ENCODE data around the gene SCN1B. TPM values are rescaled to one million over a fixed set of nuclear protein-coding genes. Genes with fewer than 3 reads are reported as not detected.
A peak's percentile ranks its signal among the peaks of the same experiment; 100 is the strongest.

SCN1B gene
- total RNA-seq, 3 donors from 2014 or later (not counting 1 experiment from before 2014, with no cell fraction given), result 0.94 to 1.5 (median 1.1) TPM

DNA sequence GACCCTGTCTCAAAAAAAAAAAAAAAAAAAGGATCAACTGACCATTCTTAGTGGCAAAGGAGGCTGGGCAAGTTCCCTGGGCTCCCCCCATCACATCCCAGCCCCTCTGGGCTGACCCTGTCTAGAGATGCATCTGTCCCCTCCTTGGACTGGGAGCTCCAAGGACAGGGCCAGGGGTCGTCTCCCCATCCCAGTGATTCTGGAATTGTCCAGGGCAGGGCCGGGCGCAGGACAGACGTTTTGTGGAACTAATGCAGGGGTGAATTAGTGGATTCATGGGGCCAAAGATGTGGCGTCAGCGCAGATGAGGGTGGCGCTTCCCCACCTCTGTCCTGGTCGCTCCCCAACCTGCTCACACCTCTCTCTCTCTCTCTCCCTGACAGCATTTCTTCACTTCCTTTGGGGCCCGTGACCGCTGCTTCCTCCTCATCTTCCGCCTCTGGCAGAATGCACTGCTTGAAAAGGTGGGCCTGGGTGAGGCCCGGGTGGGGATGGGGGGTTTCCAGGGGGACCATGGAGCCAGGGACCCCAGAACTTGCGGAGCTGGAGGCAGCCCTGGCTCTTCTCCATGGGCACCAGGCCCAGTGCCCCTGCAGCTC, 19.1 kb upstream of the SCN1B start:
- peak; percentile 35 to 72 for DNase-seq
- Mint-ChIP-seq H3K4me3 (peak overlapping the region; percentile 74), H3K36me3 (no peaks in the 10 kb centered on the region), H3K9me3 (no peaks in the 10 kb centered on the region), H3K4me1 (peaks cover 46 to 65% of the 10 kb centered on the region in 2 donors), H3K27me3 (ENCODE audit: low read depth in 2 of 2) (no peaks in the 10 kb centered on the region), H3K27ac (peak overlapping the region; percentile 86 to 98)
- Histone ChIP-seq H3K27ac (ENCODE audit: low read length) (peak overlapping the region; percentile 67), H3K36me3 (ENCODE audit: control insufficient read depth, insufficient read depth, low read length) (peaks cover 32% of the 10 kb centered on the region), H3K4me3 (ENCODE audit: low read length) (no peak overlapping the region), H3K9me3 (ENCODE audit: control insufficient read depth, insufficient read depth, low read length) (no peaks in the 10 kb centered on the region), H3K27me3 (ENCODE audit: control insufficient read depth, insufficient read depth, low read length) (no peaks in the 10 kb centered on the region), H3K4me1 (ENCODE audit: control insufficient read depth, insufficient read depth, low read length) (peaks cover 67% of the 10 kb centered on the region)
- intact Hi-C loops (cut with micrococcal nuclease), result loop anchor here (5.0 kb wide), 1 partner anchor 201 kb away; no protein-coding TSS in a partner anchor
- 52% methylated on average over 13 of the region's 13 CpGs for WGBS (ENCODE audit: insufficient coverage)
- TF ChIP-seq, protein P1, sequence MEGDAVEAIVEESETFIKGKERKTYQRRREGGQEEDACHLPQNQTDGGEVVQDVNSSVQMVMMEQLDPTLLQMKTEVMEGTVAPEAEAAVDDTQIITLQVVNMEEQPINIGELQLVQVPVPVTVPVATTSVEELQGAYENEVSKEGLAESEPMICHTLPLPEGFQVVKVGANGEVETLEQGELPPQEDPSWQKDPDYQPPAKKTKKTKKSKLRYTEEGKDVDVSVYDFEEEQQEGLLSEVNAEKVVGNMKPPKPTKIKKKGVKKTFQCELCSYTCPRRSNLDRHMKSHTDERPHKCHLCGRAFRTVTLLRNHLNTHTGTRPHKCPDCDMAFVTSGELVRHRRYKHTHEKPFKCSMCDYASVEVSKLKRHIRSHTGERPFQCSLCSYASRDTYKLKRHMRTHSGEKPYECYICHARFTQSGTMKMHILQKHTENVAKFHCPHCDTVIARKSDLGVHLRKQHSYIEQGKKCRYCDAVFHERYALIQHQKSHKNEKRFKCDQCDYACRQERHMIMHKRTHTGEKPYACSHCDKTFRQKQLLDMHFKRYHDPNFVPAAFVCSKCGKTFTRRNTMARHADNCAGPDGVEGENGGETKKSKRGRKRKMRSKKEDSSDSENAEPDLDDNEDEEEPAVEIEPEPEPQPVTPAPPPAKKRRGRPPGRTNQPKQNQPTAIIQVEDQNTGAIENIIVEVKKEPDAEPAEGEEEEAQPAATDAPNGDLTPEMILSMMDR (IDR thresholded peaks at IDR 0.05), result no peak
- peak; percentile 6 to 48 (median 12) for ATAC-seq

- H3K4me1 Mint-ChIP-seq, result peaks cover 46 to 58% of the 10 kb centered on the region in 2 donors
- H3K9me3 Mint-ChIP-seq, result no peaks in the 10 kb centered on the region
- peak overlapping the region; percentile 86 to 98 for H3K27ac Mint-ChIP-seq
- H3K27ac ChIP-seq (ENCODE audit: low read length), result peak overlapping the region; percentile 67
- H3K4me3 Mint-ChIP-seq, result peak overlapping the region; percentile 74
- H3K36me3 Mint-ChIP-seq, result no peaks in the 10 kb centered on the region
- no peaks in the 10 kb centered on the region for H3K27me3 Mint-ChIP-seq (ENCODE audit: low read depth in 2 of 2)
- TF ChIP-seq, protein P1 (IDR thresholded peaks at IDR 0.05), result no peak
- intact Hi-C loops (cut with micrococcal nuclease), result loop anchor here (1.0 to 5.0 kb wide), 2 partner anchors 9 to 200 kb away; no protein-coding TSS in a partner anchor
- DNase-seq (peak; percentile 40 to 61), ATAC-seq (peak; percentile 53 to 69 (median 68))
- H3K4me3 ChIP-seq (ENCODE audit: low read length), result no peak overlapping the region
- peaks cover 31% of the 10 kb centered on the region for H3K36me3 ChIP-seq (ENCODE audit: control insufficient read depth, insufficient read depth, low read length)
- H3K4me1 ChIP-seq (ENCODE audit: control insufficient read depth, insufficient read depth, low read length), result peaks cover 67% of the 10 kb centered on the region
- H3K9me3 ChIP-seq (ENCODE audit: control insufficient read depth, insufficient read depth, low read length), result no peaks in the 10 kb centered on the region
- H3K27me3 ChIP-seq (ENCODE audit: control insufficient read depth, insufficient read depth, low read length), result no peaks in the 10 kb centered on the region
- WGBS (ENCODE audit: insufficient coverage), result 74% methylated on average over 18 of the region's 18 CpGs
These were observed 18.3 kb upstream of the SCN1B start for GRCh38 chr19:35011737-35012682.

DNA sequence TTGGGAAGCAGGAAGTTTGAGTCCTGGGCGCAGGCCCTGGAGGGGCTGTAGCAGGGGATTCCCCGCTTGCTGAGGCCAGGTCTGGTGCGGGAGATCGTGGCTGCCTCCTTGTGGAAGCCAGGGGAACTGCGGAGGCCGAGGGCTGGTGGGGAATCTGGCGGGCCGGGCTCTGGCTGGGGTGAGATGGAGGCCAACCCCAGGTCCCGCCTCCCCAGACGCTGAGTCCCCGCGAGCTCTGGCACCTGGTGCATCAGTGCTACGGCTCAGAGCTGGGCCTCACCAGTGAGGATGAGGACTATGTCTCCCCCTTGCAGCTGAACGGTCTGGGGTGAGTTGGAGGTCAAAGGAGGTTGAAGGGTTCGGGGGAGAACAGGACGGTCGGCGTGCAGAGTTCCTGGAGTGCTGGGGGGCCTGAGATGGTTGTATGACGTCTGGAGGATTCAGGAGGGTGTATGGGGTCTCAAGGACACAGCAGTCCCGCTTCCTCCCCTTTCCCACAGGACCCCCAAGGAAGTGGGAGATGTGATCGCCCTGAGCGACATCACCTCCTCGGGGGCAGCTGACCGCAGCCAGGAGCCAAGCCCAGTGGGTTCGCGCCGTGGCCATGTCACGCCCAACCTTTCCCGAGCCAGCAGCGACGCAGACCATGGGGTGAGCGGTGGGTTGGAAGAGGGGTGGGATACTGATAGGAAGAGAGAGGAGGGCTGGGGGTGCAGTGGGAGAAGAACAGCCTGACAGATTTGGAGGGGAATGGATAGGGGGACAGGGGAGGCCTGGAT, 17.0 kb upstream of the SCN1B start:
- intact Hi-C loops (cut with micrococcal nuclease), result loop anchor here (1.0 to 5.0 kb wide), 2 partner anchors 40 to 199 kb away; no protein-coding TSS in a partner anchor
- DNase-seq (peak; percentile 82 to 92), ATAC-seq (peak; percentile 75 to 81 (median 78))
- WGBS (ENCODE audit: insufficient coverage), result 60% methylated on average over 32 of the region's 32 CpGs
- H3K9me3 ChIP-seq (ENCODE audit: control insufficient read depth, insufficient read depth, low read length), result no peaks in the 10 kb centered on the region
- Mint-ChIP-seq H3K4me1 (peaks cover 52 to 65% of the 10 kb centered on the region in 2 donors), H3K4me3 (peak overlapping the region; percentile 77), H3K27me3 (ENCODE audit: low read depth in 2 of 2) (no peaks in the 10 kb centered on the region), H3K9me3 (no peaks in the 10 kb centered on the region), H3K27ac (peak overlapping the region; percentile 86 to 98), H3K36me3 (no peaks in the 10 kb centered on the region)
- TF ChIP-seq, protein P1 (IDR thresholded peaks at IDR 0.05), result peak; percentile 98
- H3K36me3 ChIP-seq (ENCODE audit: control insufficient read depth, insufficient read depth, low read length), result peaks cover 38% of the 10 kb centered on the region
- H3K27ac ChIP-seq (ENCODE audit: low read length), result peak overlapping the region; percentile 67
- peaks cover 75% of the 10 kb centered on the region for H3K4me1 ChIP-seq (ENCODE audit: control insufficient read depth, insufficient read depth, low read length)
- no peaks in the 10 kb centered on the region for H3K27me3 ChIP-seq (ENCODE audit: control insufficient read depth, insufficient read depth, low read length)
- H3K4me3 ChIP-seq (ENCODE audit: low read length), result no peak overlapping the region
